ENCODE data around the gene SUCLG2.

DNA sequence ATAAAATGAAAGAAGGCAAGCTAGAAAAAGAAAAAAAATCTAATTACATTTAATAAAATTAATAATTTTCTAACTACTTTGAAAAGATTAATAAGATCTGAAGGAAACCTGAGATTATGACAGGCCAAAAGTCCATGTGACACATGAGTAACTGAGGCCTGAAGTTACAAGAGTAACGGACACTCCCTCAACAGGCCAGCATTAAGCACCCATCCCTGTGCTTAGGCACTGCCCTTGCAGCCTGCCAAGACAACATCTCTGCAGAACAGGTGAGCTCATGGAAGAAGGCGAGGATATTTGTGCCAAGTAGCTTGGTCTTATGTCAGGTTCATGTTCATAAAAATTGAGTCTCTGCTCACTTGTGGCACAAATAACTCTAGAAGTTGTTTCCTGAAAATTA is 31.8 kb downstream of the SUCLG2 start:
- TF ChIP-seq, protein P1, sequence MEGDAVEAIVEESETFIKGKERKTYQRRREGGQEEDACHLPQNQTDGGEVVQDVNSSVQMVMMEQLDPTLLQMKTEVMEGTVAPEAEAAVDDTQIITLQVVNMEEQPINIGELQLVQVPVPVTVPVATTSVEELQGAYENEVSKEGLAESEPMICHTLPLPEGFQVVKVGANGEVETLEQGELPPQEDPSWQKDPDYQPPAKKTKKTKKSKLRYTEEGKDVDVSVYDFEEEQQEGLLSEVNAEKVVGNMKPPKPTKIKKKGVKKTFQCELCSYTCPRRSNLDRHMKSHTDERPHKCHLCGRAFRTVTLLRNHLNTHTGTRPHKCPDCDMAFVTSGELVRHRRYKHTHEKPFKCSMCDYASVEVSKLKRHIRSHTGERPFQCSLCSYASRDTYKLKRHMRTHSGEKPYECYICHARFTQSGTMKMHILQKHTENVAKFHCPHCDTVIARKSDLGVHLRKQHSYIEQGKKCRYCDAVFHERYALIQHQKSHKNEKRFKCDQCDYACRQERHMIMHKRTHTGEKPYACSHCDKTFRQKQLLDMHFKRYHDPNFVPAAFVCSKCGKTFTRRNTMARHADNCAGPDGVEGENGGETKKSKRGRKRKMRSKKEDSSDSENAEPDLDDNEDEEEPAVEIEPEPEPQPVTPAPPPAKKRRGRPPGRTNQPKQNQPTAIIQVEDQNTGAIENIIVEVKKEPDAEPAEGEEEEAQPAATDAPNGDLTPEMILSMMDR (conservative IDR thresholded peaks at IDR 0.05 in 1 of 2, IDR thresholded peaks at IDR 0.05 in 1 of 2; ENCODE audit: low read depth in 1 of 2, low read length in 2 of 2) = no peak
- no peak for TF ChIP-seq EZH2 (IDR thresholded peaks at IDR 0.05; ENCODE audit: low read length, missing control alignments)
